ENCODE results near the gene ZNF236.

Gene ZNF236

GRCh38 chr18:76928179-76928868, 106.0 kb downstream of the ZNF236 start:
- DNase-seq (ENCODE audit: low read depth): no peak
- no peak overlapping the region for H3K4me3 ChIP-seq (ENCODE audit: low read depth, low read length)
- TF ChIP-seq, protein P1, sequence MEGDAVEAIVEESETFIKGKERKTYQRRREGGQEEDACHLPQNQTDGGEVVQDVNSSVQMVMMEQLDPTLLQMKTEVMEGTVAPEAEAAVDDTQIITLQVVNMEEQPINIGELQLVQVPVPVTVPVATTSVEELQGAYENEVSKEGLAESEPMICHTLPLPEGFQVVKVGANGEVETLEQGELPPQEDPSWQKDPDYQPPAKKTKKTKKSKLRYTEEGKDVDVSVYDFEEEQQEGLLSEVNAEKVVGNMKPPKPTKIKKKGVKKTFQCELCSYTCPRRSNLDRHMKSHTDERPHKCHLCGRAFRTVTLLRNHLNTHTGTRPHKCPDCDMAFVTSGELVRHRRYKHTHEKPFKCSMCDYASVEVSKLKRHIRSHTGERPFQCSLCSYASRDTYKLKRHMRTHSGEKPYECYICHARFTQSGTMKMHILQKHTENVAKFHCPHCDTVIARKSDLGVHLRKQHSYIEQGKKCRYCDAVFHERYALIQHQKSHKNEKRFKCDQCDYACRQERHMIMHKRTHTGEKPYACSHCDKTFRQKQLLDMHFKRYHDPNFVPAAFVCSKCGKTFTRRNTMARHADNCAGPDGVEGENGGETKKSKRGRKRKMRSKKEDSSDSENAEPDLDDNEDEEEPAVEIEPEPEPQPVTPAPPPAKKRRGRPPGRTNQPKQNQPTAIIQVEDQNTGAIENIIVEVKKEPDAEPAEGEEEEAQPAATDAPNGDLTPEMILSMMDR (IDR thresholded peaks at IDR 0.05; ENCODE audit: low read depth, low read length, missing control alignments): no peak

DNA sequence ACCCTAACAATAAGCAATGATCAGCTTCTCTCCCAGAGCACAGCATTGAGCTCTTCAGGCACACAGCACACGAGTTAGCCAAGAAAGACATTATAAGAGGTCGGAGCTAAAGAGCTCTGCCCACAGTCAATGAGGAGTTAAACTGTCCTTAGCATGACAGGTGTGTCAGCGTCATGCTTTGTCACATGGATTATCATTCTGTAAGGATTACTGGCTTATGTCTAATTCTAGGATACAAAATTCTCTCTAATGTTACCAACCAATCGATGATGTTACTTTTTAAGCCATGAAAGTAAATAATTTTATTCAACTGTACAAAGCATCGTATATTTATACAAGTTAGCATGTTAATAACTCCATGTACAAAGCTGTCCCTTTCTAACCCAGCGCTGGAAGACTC, 108.8 kb downstream of the ZNF236 start:
- no peak for DNase-seq (ENCODE audit: low read depth)
- no peak overlapping the region for H3K4me3 ChIP-seq (ENCODE audit: low read depth, low read length)
- TF ChIP-seq, protein P1 (IDR thresholded peaks at IDR 0.05; ENCODE audit: low read depth, low read length, missing control alignments): no peak

DNA sequence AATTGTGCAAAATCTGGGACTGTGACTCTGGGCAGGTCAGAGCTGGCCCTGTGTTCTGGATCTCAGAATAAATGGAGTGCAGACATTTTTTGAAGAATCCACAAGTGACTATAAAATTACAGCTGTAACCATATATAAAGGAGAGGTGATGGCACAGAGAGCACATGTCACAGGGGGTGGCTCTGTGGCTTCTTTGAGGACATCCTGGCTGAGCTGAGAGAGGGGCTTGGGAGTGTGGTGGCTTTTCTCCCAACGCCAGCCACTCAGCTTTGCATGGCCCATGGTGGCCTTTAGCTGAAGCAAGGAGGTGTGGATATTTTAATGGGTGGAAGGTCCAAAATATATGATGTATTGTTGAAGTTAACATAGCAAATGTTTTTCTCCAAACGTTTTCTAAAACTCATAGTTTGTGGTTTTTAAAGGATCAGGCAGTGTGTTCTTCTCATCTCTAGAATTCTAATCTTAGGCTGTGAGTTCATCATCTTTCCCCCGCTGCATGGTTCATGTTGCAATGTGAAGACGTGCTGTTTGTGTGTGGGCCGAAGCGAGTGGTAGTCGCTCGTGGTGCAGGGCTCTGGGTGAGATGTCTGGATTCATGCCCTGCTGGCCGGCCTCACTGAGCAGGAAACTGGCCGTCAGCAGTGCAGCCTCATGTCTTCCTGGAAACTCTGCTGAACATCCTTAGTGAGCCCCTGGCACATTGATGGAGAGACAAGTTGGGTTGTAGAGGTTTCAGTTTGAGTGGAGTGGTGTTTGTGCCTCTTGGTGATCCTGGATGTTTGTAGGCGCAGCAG, 109.9 kb downstream of the ZNF236 start:
- H3K4me3 ChIP-seq (ENCODE audit: low read depth, low read length): no peak overlapping the region
- TF ChIP-seq, protein P1 (IDR thresholded peaks at IDR 0.05; ENCODE audit: low read depth, low read length, missing control alignments): no peak
- no peak for DNase-seq (ENCODE audit: low read depth)

DNA sequence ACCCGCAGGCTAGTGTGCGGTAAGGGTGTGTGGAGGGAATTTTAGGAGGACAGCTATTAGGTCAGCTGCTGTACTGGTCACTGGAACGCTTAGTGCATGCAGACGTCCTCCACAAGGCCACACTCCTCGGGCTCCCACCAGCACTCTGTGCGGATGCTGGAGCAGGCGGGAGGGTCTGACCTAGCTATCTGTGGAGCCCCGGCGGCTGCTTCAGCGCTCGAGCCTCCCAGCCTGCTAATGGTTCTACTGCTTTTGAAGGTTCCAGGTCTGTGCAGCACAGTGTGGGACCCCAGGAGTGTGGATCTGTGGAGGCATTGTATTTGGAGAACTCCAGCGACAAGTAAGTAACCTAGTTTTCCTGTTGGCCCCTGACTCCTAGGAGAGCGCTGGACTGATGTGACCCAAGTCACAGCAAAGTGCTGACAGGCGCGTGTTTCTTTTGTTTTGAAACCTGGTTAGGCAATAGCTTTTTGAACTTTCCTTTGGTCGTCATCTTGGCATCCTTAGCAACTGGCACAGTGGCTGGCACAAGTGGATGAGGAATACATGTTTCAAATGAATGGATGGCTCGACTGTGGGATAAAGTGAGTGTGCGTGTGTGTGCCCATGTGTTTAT, 113.5 kb downstream of the ZNF236 start:
- no peak for DNase-seq (ENCODE audit: low read depth)
- H3K4me3 ChIP-seq (ENCODE audit: low read depth, low read length): no peak overlapping the region
- TF ChIP-seq, protein P1 (IDR thresholded peaks at IDR 0.05; ENCODE audit: low read depth, low read length, missing control alignments): no peak

- no peak overlapping the region for H3K4me3 ChIP-seq (ENCODE audit: low read depth, low read length)
- TF ChIP-seq, protein P1 (IDR thresholded peaks at IDR 0.05; ENCODE audit: low read depth, low read length, missing control alignments): no peak
- DNase-seq (ENCODE audit: low read depth): no peak
Measured at GRCh38 chr18:76936877-76937276, 114.5 kb downstream of the ZNF236 start.

- no peak overlapping the region for H3K4me3 ChIP-seq (ENCODE audit: low read depth, low read length)
- TF ChIP-seq, protein P1 (IDR thresholded peaks at IDR 0.05; ENCODE audit: low read depth, low read length, missing control alignments): no peak
- DNase-seq (ENCODE audit: low read depth): no peak
Measured at GRCh38 chr18:76937597-76937996, 115.2 kb downstream of the ZNF236 start.

Data from GM12864 (cell line).